Panc1 (cell line): Measurements from ENCODE around the gene ABCC10. TPM values are rescaled to one million over a fixed set of nuclear protein-coding genes. Genes with fewer than 3 reads are reported as not detected.

Experiments
- ATAC-seq: fragments of 200-7000 bp; cut with Tn5 transposase; 2 replicates; pipeline ENCODE4 v1.9.1; 2020; ENCODE audit warnings: mild to moderate bottlenecking, moderate library complexity
- BruUV-seq: library from RNA; stranded (reverse); fragments of 400-500 nt; replicated peaks from 2 replicates; lab custom pipeline; 2021; lab: Mats Ljungman, UMichigan
- CTCF ChIA-PET: fragments of 300-600 bp; sonication (Branson Sonifier 250); formaldehyde crosslinking; loops from one replicate; lab custom pipeline; 2022; ENCODE audit warnings: antibody characterized with exemption; lab: Charles Lee
- POLR2A ChIA-PET: fragments of 300-600 bp; sonication (Branson Sonifier 250); formaldehyde crosslinking; loops from one replicate; lab custom pipeline; 2022; ENCODE audit warnings: antibody characterized with exemption; lab: Charles Lee
- DNase-seq: peaks from one replicate; pipeline ENCODE4 v3.0.0-alpha.2; 2010; ENCODE audit warnings: low read depth, low spot score
- H3K27ac ChIP-seq: 2 replicates; pipeline ENCODE4 v1.5.1; 2011; ENCODE audit warnings: mild to moderate bottlenecking, low read length, inconsistent platforms
- H3K27me3 ChIP-seq: fragments of 200-500 bp; sonication (Bioruptor generic); 2 replicates; pipeline ENCODE4 v1.6.0; 2014; ENCODE audit warnings: low read length, inconsistent platforms; ENCODE audit not compliant: control insufficient read depth, insufficient read depth
- H3K36me3 ChIP-seq: fragments of 200-500 bp; sonication (Bioruptor generic); 2 replicates; pipeline ENCODE4 v1.5.1; 2014; ENCODE audit warnings: inconsistent platforms, mild to moderate bottlenecking, low read length, moderate library complexity; ENCODE audit not compliant: control insufficient read depth, insufficient read depth
- H3K4me1 ChIP-seq: 2 replicates; pipeline ENCODE4 v1.5.1; 2011; ENCODE audit warnings: inconsistent platforms, mild to moderate bottlenecking, low read length, moderate library complexity; ENCODE audit not compliant: control insufficient read depth, insufficient read depth
- H3K4me3 ChIP-seq, 2 experiments: 2 replicates each; pipeline ENCODE4 v1.5.1; 2011 to 2012; ENCODE audit warnings: low read depth in 2 of 2, low read length in 2 of 2, mild to moderate bottlenecking in 2 of 2, inconsistent platforms in 1 of 2, moderate library complexity in 1 of 2
- H3K9me3 ChIP-seq: fragments of 200-500 bp; sonication (Bioruptor generic); 2 replicates; pipeline ENCODE4 v1.5.1; 2014; ENCODE audit warnings: low read depth, mild to moderate bottlenecking, inconsistent platforms, low read length, moderate library complexity; ENCODE audit not compliant: control insufficient read depth, insufficient read depth
- POLR2AphosphoS5 ChIP-seq: IDR thresholded peaks from 2 replicates; pipeline ENCODE4 v1.6.1; 2012; ENCODE audit warnings: mild to moderate bottlenecking, low read depth, low read length, moderate library complexity
- SIN3A ChIP-seq: IDR thresholded peaks from 2 replicates; pipeline ENCODE4 v1.6.1; 2012; ENCODE audit warnings: low read depth, mild to moderate bottlenecking, low read length, moderate library complexity, borderline replicate concordance; ENCODE audit not compliant: insufficient read depth
- TCF7L2 ChIP-seq: IDR thresholded peaks from 2 replicates; pipeline ENCODE4 v1.6.1; 2011; ENCODE audit warnings: mild to moderate bottlenecking, low read depth, low read length, inconsistent platforms
- in situ Hi-C: cut with HindIII; loops from 2 replicates; pipeline ENCODE4 v1.10.0; 2016; ENCODE audit warnings: low sequenced_read_pairs, low pct_unique_long_range_greater_than_20kb
- intact Hi-C: fragments of 100-400 bp; cut with micrococcal nuclease; formaldehyde crosslinking; loops from one replicate; pipeline ENCODE4 v1.10.0; 2022; ENCODE audit not compliant: unreplicated experiment
- total RNA-seq: library from RNA; stranded (reverse); gene quantifications from one replicate; pipeline ENCODE4 v1.2.1, GENCODE V29; 2021; ENCODE audit not compliant: unreplicated experiment
- TF ChIP-seq, protein P1 (sequence below): fragments of 450-650 bp; IDR thresholded peaks from 2 replicates; pipeline ENCODE4 v1.5.1; 2017; ENCODE audit warnings: mild to moderate bottlenecking
- TF ChIP-seq, protein P2 (sequence below), 2 experiments: IDR thresholded peaks; 2 replicates each; pipeline ENCODE4 v1.6.1; 2011 to 2012; ENCODE audit warnings: low read depth in 2 of 2, control low read depth in 1 of 2, low read length in 1 of 2, mild to moderate bottlenecking in 1 of 2, moderate library complexity in 1 of 2; ENCODE audit not compliant: insufficient read depth in 1 of 2

ABCC10 gene
- total RNA-seq, 1 experiment from 2014 or later = 52.7 TPM

DNA sequence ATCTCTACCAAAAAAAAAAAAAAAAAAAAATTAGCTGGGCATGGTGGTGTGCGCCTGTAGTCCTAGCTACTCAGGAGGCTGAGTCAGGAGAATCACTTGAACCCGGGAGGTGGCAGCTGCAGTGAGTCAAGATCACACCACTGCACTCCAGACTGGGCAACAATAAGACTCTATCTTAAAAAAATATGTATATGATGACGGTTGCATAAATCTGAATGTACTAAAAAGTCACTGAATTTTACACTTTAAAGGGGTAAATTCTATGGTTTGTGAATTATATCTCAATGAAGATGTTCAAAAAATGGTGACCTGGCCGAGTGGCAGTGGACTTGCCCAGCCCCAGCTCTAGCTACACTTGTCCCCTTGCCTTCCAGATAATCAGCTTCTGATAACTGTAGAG lies 10.4 kb upstream of the ABCC10 start:
- Histone ChIP-seq H3K36me3 (no peaks in the 10 kb centered on the region), H3K4me3 (no peak overlapping the region), H3K27ac (no peak overlapping the region), H3K9me3 (no peaks in the 10 kb centered on the region), H3K27me3 (no peaks in the 10 kb centered on the region; the same call in 1 of the 2 replicates), H3K4me1 (no peaks in the 10 kb centered on the region)
- BruUV-seq = no TSS peak
- ChIA-PET POLR2A (no interaction called here), CTCF (no interaction called here)
- in situ Hi-C loops (no loop called here), intact Hi-C loops (no loop called here)
- TF ChIP-seq, protein P1, sequence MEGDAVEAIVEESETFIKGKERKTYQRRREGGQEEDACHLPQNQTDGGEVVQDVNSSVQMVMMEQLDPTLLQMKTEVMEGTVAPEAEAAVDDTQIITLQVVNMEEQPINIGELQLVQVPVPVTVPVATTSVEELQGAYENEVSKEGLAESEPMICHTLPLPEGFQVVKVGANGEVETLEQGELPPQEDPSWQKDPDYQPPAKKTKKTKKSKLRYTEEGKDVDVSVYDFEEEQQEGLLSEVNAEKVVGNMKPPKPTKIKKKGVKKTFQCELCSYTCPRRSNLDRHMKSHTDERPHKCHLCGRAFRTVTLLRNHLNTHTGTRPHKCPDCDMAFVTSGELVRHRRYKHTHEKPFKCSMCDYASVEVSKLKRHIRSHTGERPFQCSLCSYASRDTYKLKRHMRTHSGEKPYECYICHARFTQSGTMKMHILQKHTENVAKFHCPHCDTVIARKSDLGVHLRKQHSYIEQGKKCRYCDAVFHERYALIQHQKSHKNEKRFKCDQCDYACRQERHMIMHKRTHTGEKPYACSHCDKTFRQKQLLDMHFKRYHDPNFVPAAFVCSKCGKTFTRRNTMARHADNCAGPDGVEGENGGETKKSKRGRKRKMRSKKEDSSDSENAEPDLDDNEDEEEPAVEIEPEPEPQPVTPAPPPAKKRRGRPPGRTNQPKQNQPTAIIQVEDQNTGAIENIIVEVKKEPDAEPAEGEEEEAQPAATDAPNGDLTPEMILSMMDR = no peak
- TF ChIP-seq, protein P2, sequence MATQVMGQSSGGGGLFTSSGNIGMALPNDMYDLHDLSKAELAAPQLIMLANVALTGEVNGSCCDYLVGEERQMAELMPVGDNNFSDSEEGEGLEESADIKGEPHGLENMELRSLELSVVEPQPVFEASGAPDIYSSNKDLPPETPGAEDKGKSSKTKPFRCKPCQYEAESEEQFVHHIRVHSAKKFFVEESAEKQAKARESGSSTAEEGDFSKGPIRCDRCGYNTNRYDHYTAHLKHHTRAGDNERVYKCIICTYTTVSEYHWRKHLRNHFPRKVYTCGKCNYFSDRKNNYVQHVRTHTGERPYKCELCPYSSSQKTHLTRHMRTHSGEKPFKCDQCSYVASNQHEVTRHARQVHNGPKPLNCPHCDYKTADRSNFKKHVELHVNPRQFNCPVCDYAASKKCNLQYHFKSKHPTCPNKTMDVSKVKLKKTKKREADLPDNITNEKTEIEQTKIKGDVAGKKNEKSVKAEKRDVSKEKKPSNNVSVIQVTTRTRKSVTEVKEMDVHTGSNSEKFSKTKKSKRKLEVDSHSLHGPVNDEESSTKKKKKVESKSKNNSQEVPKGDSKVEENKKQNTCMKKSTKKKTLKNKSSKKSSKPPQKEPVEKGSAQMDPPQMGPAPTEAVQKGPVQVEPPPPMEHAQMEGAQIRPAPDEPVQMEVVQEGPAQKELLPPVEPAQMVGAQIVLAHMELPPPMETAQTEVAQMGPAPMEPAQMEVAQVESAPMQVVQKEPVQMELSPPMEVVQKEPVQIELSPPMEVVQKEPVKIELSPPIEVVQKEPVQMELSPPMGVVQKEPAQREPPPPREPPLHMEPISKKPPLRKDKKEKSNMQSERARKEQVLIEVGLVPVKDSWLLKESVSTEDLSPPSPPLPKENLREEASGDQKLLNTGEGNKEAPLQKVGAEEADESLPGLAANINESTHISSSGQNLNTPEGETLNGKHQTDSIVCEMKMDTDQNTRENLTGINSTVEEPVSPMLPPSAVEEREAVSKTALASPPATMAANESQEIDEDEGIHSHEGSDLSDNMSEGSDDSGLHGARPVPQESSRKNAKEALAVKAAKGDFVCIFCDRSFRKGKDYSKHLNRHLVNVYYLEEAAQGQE (IDR thresholded peaks at IDR 0.05; ENCODE audit: insufficient read depth in 1 of 2, low read depth in 2 of 2, low read length in 1 of 2) = no peak
- TF ChIP-seq TCF7L2 = no peak
- DNase-seq (no peak), ATAC-seq (no peak)

DNA sequence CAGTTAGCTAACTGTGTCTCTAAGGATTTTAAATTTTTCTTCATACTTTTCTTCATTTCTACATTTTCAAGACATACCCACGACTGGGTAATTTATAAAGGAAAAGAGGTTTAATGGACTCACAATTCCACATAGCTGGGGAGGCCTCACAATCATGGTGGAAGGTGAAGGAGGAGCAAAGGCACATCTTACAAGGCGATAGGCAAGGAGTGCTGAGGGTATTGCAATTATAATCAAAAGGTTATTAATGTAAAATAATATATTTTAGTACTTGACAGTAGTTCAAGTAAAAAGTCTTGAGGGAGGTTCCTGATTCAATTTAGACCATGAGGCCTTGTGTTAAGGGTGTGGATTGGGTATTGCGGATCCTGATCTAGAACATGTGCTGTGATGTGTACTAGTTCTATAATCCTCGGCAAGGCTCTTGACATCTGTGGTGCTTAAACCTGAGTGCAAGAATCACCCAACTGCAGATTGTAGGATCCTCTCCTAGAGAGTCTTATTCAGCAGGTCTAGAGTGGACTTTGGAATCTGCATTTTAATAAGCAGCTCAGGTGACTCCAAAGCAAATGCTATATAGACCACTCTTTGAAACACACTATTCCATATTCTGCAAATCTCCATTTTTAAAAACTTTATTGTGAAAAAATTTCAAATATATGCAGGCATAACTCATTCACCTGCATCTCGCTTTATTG lies 7.2 kb upstream of the ABCC10 start:
- no peak overlapping the region for H3K27ac ChIP-seq
- intact Hi-C loops (no loop called here), in situ Hi-C loops (no loop called here)
- ChIA-PET CTCF (no interaction called here), POLR2A (no interaction called here)
- H3K27me3 ChIP-seq = no peaks in the 10 kb centered on the region; the same call in 1 of the 2 replicates
- TF ChIP-seq, protein P2 (IDR thresholded peaks at IDR 0.05; ENCODE audit: insufficient read depth in 1 of 2, low read depth in 2 of 2, low read length in 1 of 2) = no peak
- TF ChIP-seq POLR2AphosphoS5 (no peak), TCF7L2 (no peak), SIN3A (no peak)
- TF ChIP-seq, protein P1 = no peak
- no peaks in the 10 kb centered on the region for H3K36me3 ChIP-seq
- no peaks in the 10 kb centered on the region for H3K4me1 ChIP-seq
- H3K9me3 ChIP-seq = no peaks in the 10 kb centered on the region
- BruUV-seq = no TSS peak
- ATAC-seq (no peak), DNase-seq (no peak)
- H3K4me3 ChIP-seq = no peak overlapping the region
